Stimulated activated CD4-positive, alpha-beta T cell treated with anti-CD3 and anti-CD28 coated beads, TNF-alpha, amount 100 ng/mL, for 24 hours (primary cell): ENCODE data around the gene PRKG1.
"Not testable (repeated sequence)": the region's sequence is repeated elsewhere in the genome, so short reads cannot be mapped to it uniquely, and the experiment has no call there.

ENCODE experiments used
- DNase-seq, 3 experiments: peaks; one replicate each; pipeline ENCODE4 v3.0.0-alpha.2; 2020; ENCODE audit warnings: low read depth in 3 of 3

Gene PRKG1

GRCh38 chr10:51224671-51225161 is 150.4 kb downstream of the PRKG1 start:
- no peak for DNase-seq

DNA sequence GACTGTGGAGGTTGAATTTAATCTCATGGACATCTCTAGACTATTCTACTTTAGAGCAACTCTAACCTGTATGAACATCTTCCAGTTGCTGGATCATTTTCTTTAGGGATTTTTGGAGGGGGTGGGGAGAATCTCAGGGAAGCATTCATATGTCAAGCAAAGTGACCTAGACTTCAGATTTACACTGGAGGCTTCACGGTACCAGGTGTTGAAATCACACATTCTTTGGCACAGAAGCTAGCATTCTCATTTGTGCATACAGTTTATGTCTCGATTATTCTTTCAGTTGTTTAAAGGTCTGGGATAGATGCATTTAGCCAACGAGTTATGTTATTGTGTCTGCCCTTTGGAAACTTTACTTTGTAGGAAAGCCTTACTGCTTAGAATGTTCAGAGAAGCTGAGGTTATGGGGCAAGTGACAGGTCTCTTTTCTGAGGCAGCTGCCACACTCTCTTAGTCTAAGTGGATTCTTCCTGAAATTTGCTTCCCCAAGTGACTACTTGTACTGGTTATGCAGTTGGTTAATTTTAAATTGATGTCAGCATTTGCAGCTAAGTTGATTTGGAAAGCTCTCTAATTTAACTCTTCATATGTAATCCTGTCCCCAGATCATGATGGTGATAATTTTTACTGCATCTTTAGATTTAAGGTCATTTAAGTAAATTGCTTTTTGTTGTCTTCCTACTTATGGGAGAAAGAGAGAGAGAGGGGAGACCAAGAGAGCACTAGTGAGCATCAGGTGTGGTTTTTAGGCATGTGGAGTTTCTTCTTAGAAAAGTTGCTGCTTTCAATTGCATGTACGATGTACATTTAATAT is 153.8 kb downstream of the PRKG1 start:
- DNase-seq: no peak

DNA sequence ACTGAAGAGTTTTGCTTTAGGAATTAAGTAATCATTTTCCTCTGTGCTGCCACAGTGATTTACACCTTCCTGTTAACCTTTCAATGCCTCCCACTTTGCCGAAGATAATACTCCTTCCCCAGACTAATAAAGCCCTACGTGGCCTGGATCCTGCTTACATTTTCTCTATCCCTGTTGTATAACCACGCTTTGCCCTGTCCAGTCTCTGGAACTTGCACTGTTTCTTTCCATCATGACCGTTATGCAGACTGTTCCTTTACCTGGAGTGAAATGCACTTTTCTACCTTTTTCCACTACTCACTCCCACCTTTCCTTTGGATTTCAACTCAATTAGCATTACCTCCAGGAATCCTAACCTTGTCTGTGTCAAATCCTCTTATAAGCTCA is 154.4 kb downstream of the PRKG1 start:
- no peak for DNase-seq

- DNase-seq: no peak
Observed at GRCh38 chr10:51230887-51231585, 156.7 kb downstream of the PRKG1 start.

GRCh38 chr10:51231754-51232153 is 157.5 kb downstream of the PRKG1 start:
- DNase-seq: no peak

DNA sequence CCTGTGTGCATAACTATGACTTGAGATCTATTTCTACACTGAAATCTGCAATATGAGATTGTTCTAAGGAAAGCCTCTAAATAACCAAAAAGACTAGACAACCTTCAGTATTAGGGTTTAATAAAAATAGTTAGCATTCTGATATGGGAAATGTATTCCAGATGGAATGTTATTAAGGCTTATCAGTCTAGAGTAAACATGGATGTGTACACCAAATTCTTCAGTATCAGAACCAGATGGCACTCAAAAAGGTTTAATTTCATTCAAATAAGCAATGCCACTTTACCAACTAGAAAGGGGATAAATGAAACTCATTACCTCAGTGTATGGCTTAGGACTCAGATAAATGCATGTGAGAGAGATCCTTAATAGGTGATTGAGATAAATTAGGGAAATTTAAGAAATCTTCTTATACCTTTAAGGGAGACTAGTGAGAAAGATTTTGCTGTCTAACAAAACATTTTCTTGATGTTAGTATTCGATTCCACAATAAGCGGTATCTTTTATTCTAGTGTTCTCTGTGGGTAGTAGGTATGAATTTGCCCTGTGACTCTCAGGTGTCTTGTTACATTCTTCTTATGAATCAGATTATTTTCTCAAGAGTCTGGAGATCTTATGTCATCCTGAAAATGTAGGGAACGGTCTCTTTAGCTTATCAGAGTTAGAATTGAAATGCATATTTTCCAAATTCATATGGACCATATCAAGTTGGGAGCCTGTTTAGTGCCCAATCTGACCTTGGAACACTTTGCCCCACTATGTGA is 159.2 kb downstream of the PRKG1 start:
- DNase-seq: no peak

- no peak for DNase-seq
Observed at GRCh38 chr10:51235865-51236264, 161.6 kb downstream of the PRKG1 start.

GRCh38 chr10:51239006-51239405 is 164.7 kb downstream of the PRKG1 start:
- no peak for DNase-seq

DNA sequence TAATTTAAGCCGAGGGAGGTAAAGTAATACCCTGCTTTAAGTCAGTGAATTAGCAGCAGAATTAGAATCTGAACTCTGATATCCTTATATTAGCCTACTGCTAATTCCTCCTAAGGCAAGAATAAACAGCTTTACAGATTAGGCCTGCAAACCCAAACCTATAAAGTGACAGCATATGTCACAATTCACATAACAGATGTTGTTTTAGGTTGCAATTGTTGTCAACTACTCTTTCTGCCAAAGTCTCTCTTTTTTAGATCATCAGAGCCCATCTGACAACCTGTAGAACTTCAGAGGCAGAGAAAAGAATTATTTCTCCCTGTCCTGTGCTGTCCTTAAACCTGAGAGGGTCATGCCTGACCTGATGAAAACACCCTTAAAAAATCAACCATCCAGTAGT is 167.2 kb downstream of the PRKG1 start:
- no peak for DNase-seq

GRCh38 chr10:51242393-51242792 is 168.1 kb downstream of the PRKG1 start:
- no peak for DNase-seq

- no peak for DNase-seq
Observed at GRCh38 chr10:51244309-51244708, 170.0 kb downstream of the PRKG1 start.

GRCh38 chr10:51244748-51245490 is 170.6 kb downstream of the PRKG1 start:
- no peak for DNase-seq

DNA sequence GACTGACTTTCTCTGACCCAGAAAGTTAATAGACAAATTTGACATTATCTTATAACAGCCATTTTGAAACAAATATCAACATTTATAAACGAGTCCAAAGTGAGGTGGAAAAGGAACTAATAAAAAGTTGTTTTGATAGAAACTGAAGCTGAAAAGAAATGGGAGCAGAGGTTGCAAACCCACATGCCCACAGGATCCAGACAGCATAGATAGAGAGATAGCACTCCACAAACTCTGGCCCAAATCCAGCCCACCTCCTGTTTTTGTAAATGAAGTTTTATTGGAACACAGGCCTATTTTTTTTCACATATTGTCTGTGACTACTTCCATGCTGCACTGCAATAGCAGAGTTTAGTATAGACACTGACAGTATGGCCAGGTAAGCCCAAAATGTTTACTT is 171.9 kb downstream of the PRKG1 start:
- no peak for DNase-seq

DNA sequence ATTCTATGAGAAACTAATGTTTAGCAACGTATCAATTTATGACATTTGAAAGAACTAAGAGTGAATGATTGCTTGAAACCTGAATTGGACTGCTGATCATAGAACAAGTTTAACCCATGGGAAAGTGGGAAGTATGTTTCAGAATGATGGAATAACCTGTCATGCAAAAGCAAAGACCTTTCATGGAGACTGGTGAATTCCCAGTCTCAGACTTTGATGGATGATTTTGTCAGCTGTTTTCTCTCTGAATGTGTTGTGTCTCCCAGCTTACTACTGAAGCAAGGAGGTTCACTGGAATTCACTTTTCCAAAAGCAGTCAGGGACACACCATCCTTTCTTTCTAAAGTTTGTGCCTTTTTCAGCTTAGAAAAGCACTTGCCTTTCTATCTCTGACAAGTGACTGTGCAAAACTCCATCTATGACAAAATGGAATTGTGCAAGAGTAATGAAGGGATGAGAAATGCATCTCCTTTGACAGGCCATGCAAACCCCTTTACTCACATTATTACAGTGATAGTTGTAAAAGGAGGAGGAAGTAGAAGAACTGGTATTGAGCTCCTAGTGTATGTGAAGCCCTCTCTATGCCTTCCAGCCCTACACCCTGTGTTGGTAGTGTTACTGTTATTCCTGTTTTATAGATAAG is 176.1 kb downstream of the PRKG1 start:
- no peak for DNase-seq

- no peak for DNase-seq
Observed at GRCh38 chr10:51251110-51251509, 176.8 kb downstream of the PRKG1 start.

DNA sequence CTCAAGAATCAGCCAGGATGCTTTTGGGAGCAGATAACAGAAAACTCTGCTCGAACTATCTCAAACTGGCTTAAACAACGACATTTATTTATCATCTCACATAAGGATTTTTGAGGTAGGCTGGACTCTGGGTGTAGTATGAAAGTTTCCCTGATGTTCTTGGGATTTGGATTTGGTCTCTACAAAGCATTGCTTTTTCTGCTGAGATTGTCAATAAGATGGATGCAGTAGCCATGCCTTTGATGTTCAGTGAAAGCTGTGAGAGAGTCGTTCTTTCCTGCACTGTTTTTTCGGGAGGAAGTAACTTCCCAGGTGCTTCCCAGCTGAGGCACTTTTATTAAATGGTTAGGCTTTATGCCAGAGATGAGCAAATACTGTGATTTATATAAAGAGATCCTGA is 181.1 kb downstream of the PRKG1 start:
- no peak for DNase-seq

DNA sequence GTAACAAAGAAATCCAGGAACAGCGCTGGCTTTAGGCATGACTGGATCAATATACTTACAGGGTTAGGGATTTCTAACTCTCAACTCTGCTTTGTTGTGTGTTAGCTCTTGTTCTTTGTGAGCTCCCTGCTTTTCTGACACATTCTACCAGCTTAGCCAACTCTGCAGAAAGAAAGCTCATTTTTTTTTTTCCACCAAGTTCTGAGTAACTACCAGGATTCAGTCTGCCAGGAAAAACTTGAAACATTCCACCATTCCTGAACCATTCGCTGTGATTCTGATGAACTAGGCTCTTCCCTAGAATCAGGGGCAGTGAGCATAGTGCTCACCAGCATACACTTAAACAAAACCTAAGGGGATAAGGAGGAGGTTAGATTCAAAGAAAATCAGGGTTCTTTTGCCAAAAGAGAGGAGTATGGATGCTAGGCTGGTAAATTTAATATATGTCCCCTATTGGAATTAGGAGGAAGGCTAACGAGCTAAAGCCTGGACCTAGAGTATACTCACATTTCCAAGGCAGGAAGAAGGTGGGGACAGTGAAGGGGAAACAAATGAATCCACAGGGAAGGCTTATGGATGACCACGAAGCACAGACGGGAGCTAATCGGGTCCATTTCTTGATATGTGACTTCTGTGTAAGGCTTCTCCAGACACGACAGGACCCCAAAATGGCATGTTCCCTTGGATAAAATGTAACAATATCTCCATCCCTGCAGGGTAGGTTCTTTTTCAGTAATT is 183.4 kb downstream of the PRKG1 start:
- no peak for DNase-seq

GRCh38 chr10:51260376-51260775 is 186.1 kb downstream of the PRKG1 start:
- no peak for DNase-seq

- no peak for DNase-seq
Observed at GRCh38 chr10:51266496-51266895, 192.2 kb downstream of the PRKG1 start.

DNA sequence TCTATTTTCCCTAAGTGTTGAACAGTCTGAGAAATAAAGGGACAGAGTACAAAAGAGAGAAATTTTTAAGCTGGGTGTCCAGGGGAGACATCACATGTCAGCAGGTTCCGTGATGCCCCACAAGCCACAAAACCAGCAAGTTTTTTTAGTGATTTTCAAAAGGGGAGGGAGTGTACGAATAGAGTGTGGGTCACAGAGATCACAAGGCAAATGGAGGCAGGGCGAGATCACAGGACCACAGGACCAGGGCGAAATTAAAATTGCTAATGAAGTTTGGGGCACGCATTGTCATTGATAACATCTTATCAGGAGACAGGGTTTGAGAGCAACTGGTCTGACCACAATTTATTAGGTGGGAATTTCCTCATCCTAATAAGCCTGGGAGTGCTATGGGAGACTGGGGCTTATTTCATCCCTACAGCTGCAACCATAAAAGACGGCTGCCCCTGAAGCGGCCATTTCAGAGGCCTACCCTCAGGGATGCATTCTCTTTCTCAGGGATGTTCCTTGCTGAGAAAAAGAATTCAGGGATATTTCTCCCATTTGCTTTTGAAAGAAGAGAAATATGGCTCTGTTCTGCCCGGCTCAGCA is 193.8 kb downstream of the PRKG1 start:
- DNase-seq: not testable (repeated sequence)
